DOHH2 (cell line): ENCODE measurements around the gene MYO10.

Source experiments
- H3F3A ChIP-seq: fragments of 200-600 bp; sonication (generic), shearing (Covaris generic); 2 replicates; pipeline ENCODE4 v1.6.0; 2016; ENCODE audit warnings: antibody characterized with exemption, mild to moderate bottlenecking; ENCODE audit not compliant: control insufficient read depth, insufficient read depth
- H3K27ac ChIP-seq: fragments of 200-600 bp; sonication (generic); 2 replicates; pipeline ENCODE4 v1.5.1; 2014; ENCODE audit warnings: low read depth, mild to moderate bottlenecking, low read length, moderate library complexity
- H3K27me3 ChIP-seq: fragments of 200-600 bp; sonication (generic); 2 replicates; pipeline ENCODE4 v1.6.1; 2014; ENCODE audit warnings: mild to moderate bottlenecking, low read length, mixed read lengths; ENCODE audit not compliant: control insufficient read depth
- H3K36me3 ChIP-seq: fragments of 200-600 bp; sonication (generic); 2 replicates; pipeline ENCODE4 v1.6.1; 2014; ENCODE audit warnings: mild to moderate bottlenecking, low read length, moderate library complexity, mixed read lengths; ENCODE audit not compliant: control insufficient read depth
- H3K4me1 ChIP-seq: fragments of 200-600 bp; sonication (generic); 2 replicates; pipeline ENCODE4 v1.6.1; 2014; ENCODE audit warnings: mild to moderate bottlenecking, low read length, mixed read lengths; ENCODE audit not compliant: control insufficient read depth
- H3K4me2 ChIP-seq: fragments of 200-600 bp; sonication (generic); 2 replicates; pipeline ENCODE4 v1.6.0; 2014; ENCODE audit warnings: mild to moderate bottlenecking, low read length, moderate library complexity
- H3K4me3 ChIP-seq: fragments of 200-600 bp; sonication (generic); 2 replicates; pipeline ENCODE4 v1.5.1; 2014; ENCODE audit warnings: mild to moderate bottlenecking, low read length, mixed read lengths
- H3K79me2 ChIP-seq: fragments of 200-600 bp; sonication (generic); 2 replicates; pipeline ENCODE4 v1.6.1; 2014; ENCODE audit warnings: mild to moderate bottlenecking, low read length, mixed read lengths; ENCODE audit not compliant: control insufficient read depth
- H3K9me2 ChIP-seq: fragments of 200-600 bp; sonication (generic); replicated peaks from 2 replicates; pipeline ENCODE4 v1.6.1; 2014; ENCODE audit warnings: mild to moderate bottlenecking, low read length, mixed read lengths; ENCODE audit not compliant: control insufficient read depth
- H3K9me3 ChIP-seq: fragments of 200-600 bp; sonication (generic); 2 replicates; pipeline ENCODE4 v1.6.1; 2014; ENCODE audit warnings: antibody characterized with exemption, low read length, mixed read lengths; ENCODE audit not compliant: control insufficient read depth, insufficient read depth
- H4K20me1 ChIP-seq: fragments of 200-600 bp; sonication (generic); 2 replicates; pipeline ENCODE4 v1.6.0; 2014; ENCODE audit warnings: low read depth, mild to moderate bottlenecking, antibody characterized with exemption, low read length, moderate library complexity; ENCODE audit not compliant: control insufficient read depth, insufficient read depth
- EZH2phosphoT487 ChIP-seq: fragments of 200-600 bp; sonication (generic); IDR thresholded peaks from 2 replicates; pipeline ENCODE4 v1.6.1; 2017; ENCODE audit warnings: borderline replicate concordance, mild to moderate bottlenecking, antibody characterized with exemption, low read length, moderate library complexity, mixed read lengths
- TF ChIP-seq, protein P1 (sequence below): fragments of 200-600 bp; sonication (generic); IDR thresholded peaks from one replicate; pipeline ENCODE4 v1.5.1; 2014; ENCODE audit warnings: antibody characterized with exemption, mild to moderate bottlenecking, low read depth, low read length; ENCODE audit not compliant: poor library complexity, severe bottlenecking

The MYO10 gene

DNA sequence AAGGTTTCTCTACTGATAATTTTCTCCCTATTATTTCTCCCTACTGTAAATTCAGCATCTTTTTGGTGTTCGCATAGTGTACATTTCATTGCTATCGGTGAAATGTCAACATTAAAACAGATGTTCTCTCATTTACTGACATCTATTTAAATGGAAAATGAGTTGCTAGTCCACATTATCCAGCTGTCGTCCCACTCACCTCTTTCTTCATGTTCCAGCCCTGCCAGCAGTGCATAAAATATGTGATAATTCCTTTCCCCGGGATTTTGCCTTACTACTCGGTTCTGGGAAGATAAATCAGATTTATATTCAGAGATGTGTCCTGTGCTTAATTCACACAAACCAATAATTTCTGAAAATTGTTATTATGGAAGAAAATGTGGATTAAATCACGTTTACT is 155.8 kb downstream of the MYO10 start:
- H3F3A ChIP-seq, result no peaks in the 10 kb centered on the region
- H3K4me2 ChIP-seq, result no peak overlapping the region
- no peaks in the 10 kb centered on the region for H4K20me1 ChIP-seq
- H3K27ac ChIP-seq, result no peak overlapping the region
- H3K36me3 ChIP-seq, result no peaks in the 10 kb centered on the region
- no peaks in the 10 kb centered on the region for H3K9me2 ChIP-seq
- no peak overlapping the region for H3K4me3 ChIP-seq
- no peaks in the 10 kb centered on the region for H3K9me3 ChIP-seq
- no peaks in the 10 kb centered on the region for H3K4me1 ChIP-seq
- TF ChIP-seq, protein P1, sequence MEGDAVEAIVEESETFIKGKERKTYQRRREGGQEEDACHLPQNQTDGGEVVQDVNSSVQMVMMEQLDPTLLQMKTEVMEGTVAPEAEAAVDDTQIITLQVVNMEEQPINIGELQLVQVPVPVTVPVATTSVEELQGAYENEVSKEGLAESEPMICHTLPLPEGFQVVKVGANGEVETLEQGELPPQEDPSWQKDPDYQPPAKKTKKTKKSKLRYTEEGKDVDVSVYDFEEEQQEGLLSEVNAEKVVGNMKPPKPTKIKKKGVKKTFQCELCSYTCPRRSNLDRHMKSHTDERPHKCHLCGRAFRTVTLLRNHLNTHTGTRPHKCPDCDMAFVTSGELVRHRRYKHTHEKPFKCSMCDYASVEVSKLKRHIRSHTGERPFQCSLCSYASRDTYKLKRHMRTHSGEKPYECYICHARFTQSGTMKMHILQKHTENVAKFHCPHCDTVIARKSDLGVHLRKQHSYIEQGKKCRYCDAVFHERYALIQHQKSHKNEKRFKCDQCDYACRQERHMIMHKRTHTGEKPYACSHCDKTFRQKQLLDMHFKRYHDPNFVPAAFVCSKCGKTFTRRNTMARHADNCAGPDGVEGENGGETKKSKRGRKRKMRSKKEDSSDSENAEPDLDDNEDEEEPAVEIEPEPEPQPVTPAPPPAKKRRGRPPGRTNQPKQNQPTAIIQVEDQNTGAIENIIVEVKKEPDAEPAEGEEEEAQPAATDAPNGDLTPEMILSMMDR, result no peak
- no peak for TF ChIP-seq EZH2phosphoT487
- peaks cover 24% of the 10 kb centered on the region for H3K27me3 ChIP-seq
- H3K79me2 ChIP-seq, result no peaks in the 10 kb centered on the region

DNA sequence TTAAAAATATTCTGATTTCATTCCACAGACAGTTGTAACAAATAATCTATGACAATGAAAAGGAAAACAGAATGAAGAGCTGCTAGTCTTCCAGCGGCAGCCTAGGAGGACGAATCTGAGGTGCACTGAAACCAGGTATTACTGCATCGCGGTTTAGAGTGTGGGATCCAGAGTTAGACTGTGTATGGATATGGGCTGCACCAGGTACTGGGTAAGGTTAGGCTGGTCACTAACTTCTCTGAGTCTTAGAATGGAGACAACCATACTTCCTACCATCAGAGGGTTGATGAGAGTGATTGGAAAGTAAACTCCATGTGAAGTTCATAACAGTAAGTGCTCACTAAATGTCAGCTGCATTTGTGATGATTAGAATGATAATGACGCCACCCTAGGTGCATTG is 158.7 kb downstream of the MYO10 start:
- no peaks in the 10 kb centered on the region for H3K79me2 ChIP-seq
- no peaks in the 10 kb centered on the region for H3K4me1 ChIP-seq
- no peaks in the 10 kb centered on the region for H3K9me2 ChIP-seq
- no peaks in the 10 kb centered on the region for H3K36me3 ChIP-seq
- no peaks in the 10 kb centered on the region for H3K9me3 ChIP-seq
- no peaks in the 10 kb centered on the region for H3F3A ChIP-seq
- no peak overlapping the region for H3K4me2 ChIP-seq
- TF ChIP-seq, protein P1, result no peak
- TF ChIP-seq EZH2phosphoT487, result no peak
- H3K4me3 ChIP-seq, result no peak overlapping the region
- no peak overlapping the region for H3K27ac ChIP-seq
- H4K20me1 ChIP-seq, result no peaks in the 10 kb centered on the region
- no peaks in the 10 kb centered on the region for H3K27me3 ChIP-seq

DNA sequence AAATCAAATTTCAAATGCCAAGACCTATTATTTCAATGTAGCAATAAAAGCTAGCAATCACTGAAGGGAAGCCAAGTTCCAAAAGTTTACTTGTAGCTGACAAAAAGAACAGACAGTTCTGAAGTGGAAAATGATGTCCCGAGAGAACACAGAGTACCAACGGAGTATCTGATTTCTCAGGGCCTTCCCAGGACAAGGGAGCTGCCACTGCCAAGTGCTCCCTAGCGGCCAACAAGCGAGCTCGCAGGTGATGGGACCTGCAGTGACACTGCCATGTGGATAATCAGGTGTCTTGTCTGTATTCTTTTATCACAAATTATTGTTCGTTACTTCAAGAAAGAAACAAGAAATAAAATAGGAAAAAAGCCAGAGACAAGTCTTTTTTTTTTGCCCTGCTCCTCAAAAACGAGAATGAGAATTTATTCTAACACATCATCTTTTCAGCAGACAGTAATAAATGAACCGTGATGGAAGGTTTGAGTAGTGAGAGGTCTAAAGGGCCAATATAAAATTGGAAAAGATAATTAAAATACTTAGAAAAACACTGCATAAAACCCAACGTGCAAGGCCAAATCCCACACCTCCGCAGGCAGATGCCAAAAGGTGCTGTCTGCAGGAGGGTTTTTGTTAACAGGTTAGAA is 159.4 kb downstream of the MYO10 start:
- no peaks in the 10 kb centered on the region for H3K36me3 ChIP-seq
- H3K27me3 ChIP-seq, result no peaks in the 10 kb centered on the region
- H4K20me1 ChIP-seq, result no peaks in the 10 kb centered on the region
- no peaks in the 10 kb centered on the region for H3K9me2 ChIP-seq
- no peaks in the 10 kb centered on the region for H3K4me1 ChIP-seq
- H3K4me3 ChIP-seq, result no peak overlapping the region
- H3K27ac ChIP-seq, result no peak overlapping the region
- H3K4me2 ChIP-seq, result no peak overlapping the region
- H3K79me2 ChIP-seq, result no peaks in the 10 kb centered on the region
- no peaks in the 10 kb centered on the region for H3F3A ChIP-seq
- H3K9me3 ChIP-seq, result no peaks in the 10 kb centered on the region
- TF ChIP-seq EZH2phosphoT487, result no peak
- TF ChIP-seq, protein P1, result no peak
